ENCODE data around the gene RNF19B.
A peak's percentile ranks its signal among the peaks of the same experiment; 100 is the strongest.

Gene RNF19B

DNA sequence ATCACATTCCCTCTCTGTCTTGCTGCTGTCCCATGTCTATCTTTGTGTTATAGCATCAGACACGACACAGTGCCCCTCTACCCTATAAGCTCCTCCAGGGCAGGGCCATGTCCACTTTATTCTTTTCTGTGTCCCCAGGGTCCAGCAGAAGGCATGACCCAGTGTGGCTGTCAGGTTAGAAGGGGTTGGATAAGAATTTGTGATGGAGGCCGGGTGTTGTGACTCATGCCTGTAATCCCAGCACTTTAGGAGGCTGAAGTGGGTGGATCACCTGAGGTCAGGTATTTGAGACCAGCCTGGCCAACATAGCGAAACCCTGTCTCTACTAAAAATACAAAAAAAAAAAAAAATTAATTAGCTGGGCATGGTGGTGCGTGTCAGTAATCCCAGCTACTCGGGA, 26.3 kb upstream of the RNF19B start:
- Histone ChIP-seq H3K36me3 (ENCODE audit: control insufficient read depth, insufficient read depth, low read length) (no peaks in the 10 kb centered on the region), H4K5ac (ENCODE audit: low read length) (no peak overlapping the region), H4K8ac (ENCODE audit: low read depth, low read length) (no peak overlapping the region), H3K56ac (ENCODE audit: low read length) (no peak overlapping the region), H3K79me1 (ENCODE audit: low read length) (no peaks in the 10 kb centered on the region), H3K9ac (ENCODE audit: low read length) (no peak overlapping the region), H2BK5ac (ENCODE audit: low read length) (no peak overlapping the region), H2BK120ac (ENCODE audit: low read depth, low read length) (no peak overlapping the region), H2BK15ac (replicated peaks; ENCODE audit: low read depth) (no peak overlapping the region), H3K23ac (ENCODE audit: low read length) (no peak overlapping the region), H3K4ac (ENCODE audit: low read depth, low read length) (no peak overlapping the region), H3K4me3 (ENCODE audit: low read length) (no peak overlapping the region), H3K4me2 (ENCODE audit: low read length) (no peak overlapping the region), H3K27ac (ENCODE audit: low read depth, low read length) (no peak overlapping the region), H3K27me3 (ENCODE audit: insufficient read depth, low read length, poor library complexity) (no peaks in the 10 kb centered on the region), H3K18ac (ENCODE audit: low read length) (no peak overlapping the region), H3K79me2 (ENCODE audit: control insufficient read depth, insufficient read depth, low read length) (no peaks in the 10 kb centered on the region), H2AK5ac (ENCODE audit: low read length) (no peak overlapping the region), H3K4me1 (ENCODE audit: control insufficient read depth, low read depth, low read length) (peaks cover 1% of the 10 kb centered on the region)
- no peak for DNase-seq
- no CpG with 5 or more reads among the region's 5 CpGs for WGBS (ENCODE audit: extremely low coverage, insufficient coverage, low lambda C conversion rate)

DNA sequence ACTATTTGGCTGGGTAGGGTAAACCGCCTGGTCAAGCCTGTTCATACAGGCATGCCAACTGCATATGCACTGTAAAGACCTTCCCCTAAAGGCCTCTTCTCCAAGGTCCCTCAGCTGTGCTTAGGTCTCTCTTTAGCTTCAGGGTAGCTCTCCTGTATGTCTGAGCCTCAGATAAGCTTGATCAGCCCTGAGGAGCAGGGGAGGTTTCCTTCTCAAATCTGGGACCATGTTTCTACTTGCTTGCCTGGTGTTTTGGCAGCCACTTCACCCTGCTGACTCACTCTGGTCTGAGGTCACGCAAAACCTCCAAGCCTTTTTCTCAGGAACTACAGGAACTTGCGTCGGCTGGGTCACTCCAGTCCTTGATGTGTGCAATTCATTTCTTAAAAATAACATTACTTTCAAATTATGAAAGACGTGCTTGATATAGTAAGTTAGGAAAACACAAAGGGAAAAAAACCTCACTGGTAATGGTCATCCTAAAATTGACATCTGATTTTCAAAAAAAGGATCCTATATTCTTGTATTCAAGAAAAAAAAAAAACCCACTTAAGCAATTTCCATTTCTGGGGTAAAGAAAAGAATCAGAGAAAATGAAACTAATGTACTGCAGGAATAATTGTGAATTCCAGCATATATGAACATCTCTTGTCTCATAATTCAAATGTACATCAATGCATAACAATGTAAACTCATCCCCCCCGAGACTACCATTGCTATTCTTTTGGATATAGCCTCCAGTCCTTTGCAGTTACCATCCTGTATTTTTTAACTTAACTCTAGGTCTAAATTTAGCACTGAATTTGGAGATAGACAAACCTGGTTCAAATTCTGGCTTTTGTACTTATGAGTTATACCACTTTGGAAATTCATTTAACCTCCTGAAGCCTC, 24.8 kb upstream of the RNF19B start:
- Histone ChIP-seq H3K27ac (ENCODE audit: low read depth, low read length) (no peak overlapping the region), H3K4ac (ENCODE audit: low read depth, low read length) (no peak overlapping the region), H2BK120ac (ENCODE audit: low read depth, low read length) (no peak overlapping the region), H3K27me3 (ENCODE audit: insufficient read depth, low read length, poor library complexity) (no peaks in the 10 kb centered on the region), H3K4me3 (ENCODE audit: low read length) (no peak overlapping the region), H3K4me1 (ENCODE audit: control insufficient read depth, low read depth, low read length) (peaks cover 1% of the 10 kb centered on the region), H2BK15ac (replicated peaks; ENCODE audit: low read depth) (no peak overlapping the region), H2BK5ac (ENCODE audit: low read length) (no peak overlapping the region), H4K8ac (ENCODE audit: low read depth, low read length) (no peak overlapping the region), H2AK5ac (ENCODE audit: low read length) (no peak overlapping the region), H3K4me2 (ENCODE audit: low read length) (no peak overlapping the region), H3K79me1 (ENCODE audit: low read length) (no peaks in the 10 kb centered on the region), H3K36me3 (ENCODE audit: control insufficient read depth, insufficient read depth, low read length) (no peaks in the 10 kb centered on the region), H3K18ac (ENCODE audit: low read length) (no peak overlapping the region), H3K56ac (ENCODE audit: low read length) (no peak overlapping the region), H3K23ac (ENCODE audit: low read length) (no peak overlapping the region), H3K9ac (ENCODE audit: low read length) (no peak overlapping the region), H3K79me2 (ENCODE audit: control insufficient read depth, insufficient read depth, low read length) (no peaks in the 10 kb centered on the region), H4K5ac (ENCODE audit: low read length) (no peak overlapping the region)
- DNase-seq, result peak; percentile 67
- no CpG with 5 or more reads among the region's 6 CpGs for WGBS (ENCODE audit: extremely low coverage, insufficient coverage, low lambda C conversion rate)

DNA sequence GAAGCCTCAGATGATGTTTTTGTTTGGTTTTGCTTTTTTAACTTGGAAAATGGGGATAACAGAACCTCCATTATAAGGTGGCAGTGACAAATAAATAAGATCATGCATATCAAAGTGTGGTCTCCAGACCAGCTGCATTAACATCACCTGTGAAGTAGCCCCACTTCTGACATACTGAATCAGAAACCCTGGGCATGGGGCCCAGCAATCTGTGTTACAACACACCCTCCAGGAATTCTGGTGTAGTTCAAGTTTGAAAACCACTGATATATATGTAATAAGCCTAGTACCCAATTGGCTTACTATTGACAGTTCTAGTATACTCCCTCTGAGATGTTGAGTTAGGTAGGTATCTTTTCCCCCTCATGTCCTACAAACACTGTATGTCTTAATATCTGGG, 24.1 kb upstream of the RNF19B start:
- H3K23ac ChIP-seq (ENCODE audit: low read length), result no peak overlapping the region
- no peak overlapping the region for H3K56ac ChIP-seq (ENCODE audit: low read length)
- H4K8ac ChIP-seq (ENCODE audit: low read depth, low read length), result no peak overlapping the region

DNA sequence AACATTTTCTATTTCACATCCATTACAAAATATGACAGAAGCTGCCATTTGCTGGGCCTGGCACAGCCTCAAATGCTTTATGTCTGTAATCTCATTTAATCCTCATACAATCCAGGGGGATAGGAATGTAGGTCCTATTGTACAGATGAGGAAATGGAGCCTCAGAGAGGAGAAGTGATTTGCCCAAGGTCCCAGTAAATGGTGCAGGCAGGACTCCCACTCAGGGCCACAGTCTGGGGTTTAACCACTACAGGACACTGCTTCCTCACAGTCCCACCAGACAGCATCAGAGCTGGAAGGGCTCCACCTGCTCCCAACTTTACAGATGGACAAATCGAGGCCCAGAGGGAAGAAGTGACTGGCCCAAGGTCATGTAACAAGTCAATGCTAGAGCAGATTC, 20.6 kb upstream of the RNF19B start:
- no peak overlapping the region for H3K27ac ChIP-seq (ENCODE audit: low read depth, low read length)
- H3K18ac ChIP-seq (ENCODE audit: low read length), result no peak overlapping the region
- no peak overlapping the region for H2BK5ac ChIP-seq (ENCODE audit: low read length)
- DNase-seq, result no peak
- H2BK120ac ChIP-seq (ENCODE audit: low read depth, low read length), result no peak overlapping the region
- no peak overlapping the region for H4K8ac ChIP-seq (ENCODE audit: low read depth, low read length)
- H3K4me2 ChIP-seq (ENCODE audit: low read length), result no peak overlapping the region
- no peaks in the 10 kb centered on the region for H3K4me1 ChIP-seq (ENCODE audit: control insufficient read depth, low read depth, low read length)
- no peak overlapping the region for H2AK5ac ChIP-seq (ENCODE audit: low read length)
- no peak overlapping the region for H3K56ac ChIP-seq (ENCODE audit: low read length)
- H3K23ac ChIP-seq (ENCODE audit: low read length), result no peak overlapping the region
- H3K27me3 ChIP-seq (ENCODE audit: insufficient read depth, low read length, poor library complexity), result no peaks in the 10 kb centered on the region
- no peaks in the 10 kb centered on the region for H3K79me1 ChIP-seq (ENCODE audit: low read length)
- H3K79me2 ChIP-seq (ENCODE audit: control insufficient read depth, insufficient read depth, low read length), result no peaks in the 10 kb centered on the region
- H2BK15ac ChIP-seq (replicated peaks; ENCODE audit: low read depth), result no peak overlapping the region
- H4K5ac ChIP-seq (ENCODE audit: low read length), result no peak overlapping the region
- WGBS (ENCODE audit: extremely low coverage, insufficient coverage, low lambda C conversion rate), result no CpG with 5 or more reads among the region's 1 CpG
- no peak overlapping the region for H3K4me3 ChIP-seq (ENCODE audit: low read length)
- no peaks in the 10 kb centered on the region for H3K36me3 ChIP-seq (ENCODE audit: control insufficient read depth, insufficient read depth, low read length)
- no peak overlapping the region for H3K9ac ChIP-seq (ENCODE audit: low read length)
- no peak overlapping the region for H3K4ac ChIP-seq (ENCODE audit: low read depth, low read length)

More for the DNA sequence above, 24.1 kb upstream of the RNF19B start:
- peaks cover 1% of the 10 kb centered on the region for H3K4me1 ChIP-seq (ENCODE audit: control insufficient read depth, low read depth, low read length)
- DNase-seq, result no peak
- H2BK120ac ChIP-seq (ENCODE audit: low read depth, low read length), result no peak overlapping the region
- no peaks in the 10 kb centered on the region for H3K36me3 ChIP-seq (ENCODE audit: control insufficient read depth, insufficient read depth, low read length)
- H2BK5ac ChIP-seq (ENCODE audit: low read length), result no peak overlapping the region
- no peak overlapping the region for H3K9ac ChIP-seq (ENCODE audit: low read length)
- no peak overlapping the region for H3K18ac ChIP-seq (ENCODE audit: low read length)
- H2AK5ac ChIP-seq (ENCODE audit: low read length), result no peak overlapping the region
- H4K5ac ChIP-seq (ENCODE audit: low read length), result no peak overlapping the region
- no peaks in the 10 kb centered on the region for H3K79me1 ChIP-seq (ENCODE audit: low read length)
- no peak overlapping the region for H3K4me3 ChIP-seq (ENCODE audit: low read length)
- H3K27ac ChIP-seq (ENCODE audit: low read depth, low read length), result no peak overlapping the region
- no peaks in the 10 kb centered on the region for H3K79me2 ChIP-seq (ENCODE audit: control insufficient read depth, insufficient read depth, low read length)
- H3K4ac ChIP-seq (ENCODE audit: low read depth, low read length), result no peak overlapping the region
- no peak overlapping the region for H2BK15ac ChIP-seq (replicated peaks; ENCODE audit: low read depth)
- no peaks in the 10 kb centered on the region for H3K27me3 ChIP-seq (ENCODE audit: insufficient read depth, low read length, poor library complexity)
- no peak overlapping the region for H3K4me2 ChIP-seq (ENCODE audit: low read length)

DNA sequence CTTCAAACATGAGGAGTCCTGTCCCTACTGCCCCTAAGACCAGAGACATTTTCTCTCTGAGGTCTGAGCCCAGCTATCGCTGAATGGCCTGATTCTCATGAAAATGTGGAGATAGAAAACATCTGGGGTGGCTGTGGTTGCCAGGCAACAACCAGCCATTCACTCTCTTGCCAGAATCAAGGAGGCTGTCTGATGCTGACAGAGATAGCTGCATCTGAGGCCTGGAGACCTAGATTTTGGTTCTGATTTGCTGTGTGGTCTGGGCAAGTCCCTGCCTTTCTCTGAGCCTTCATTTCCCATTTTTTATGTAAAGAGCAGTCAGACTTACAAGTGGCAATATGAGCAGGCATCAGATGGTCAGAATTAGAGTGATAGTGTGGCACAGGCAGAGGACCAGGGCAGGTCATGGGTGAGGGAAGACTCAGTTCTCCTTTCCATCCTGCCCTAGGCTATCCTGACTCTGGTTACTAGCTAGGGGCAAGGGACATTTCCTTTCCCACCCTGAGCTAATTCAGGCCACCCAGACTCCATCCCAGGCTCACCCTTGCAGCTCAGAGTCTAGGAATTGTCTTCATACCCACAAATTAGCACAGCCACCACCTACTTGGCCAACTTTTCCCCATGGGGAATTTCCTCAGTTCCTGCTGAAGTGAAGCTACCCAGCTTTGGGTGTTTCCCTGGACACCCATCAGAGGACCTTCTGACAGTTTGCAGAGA, 20.0 kb upstream of the RNF19B start:
- WGBS (ENCODE audit: extremely low coverage, insufficient coverage, low lambda C conversion rate), result no CpG with 5 or more reads among the region's 1 CpG

More for the DNA sequence above, 20.0 kb upstream of the RNF19B start:
- no peak overlapping the region for H3K27ac ChIP-seq (ENCODE audit: low read depth, low read length)
- H3K18ac ChIP-seq (ENCODE audit: low read length), result no peak overlapping the region
- H3K79me2 ChIP-seq (ENCODE audit: control insufficient read depth, insufficient read depth, low read length), result no peaks in the 10 kb centered on the region
- no peak overlapping the region for H2BK120ac ChIP-seq (ENCODE audit: low read depth, low read length)
- no peak overlapping the region for H3K4me3 ChIP-seq (ENCODE audit: low read length)
- H3K9ac ChIP-seq (ENCODE audit: low read length), result no peak overlapping the region
- no peaks in the 10 kb centered on the region for H3K36me3 ChIP-seq (ENCODE audit: control insufficient read depth, insufficient read depth, low read length)
- H3K4ac ChIP-seq (ENCODE audit: low read depth, low read length), result no peak overlapping the region
- no peaks in the 10 kb centered on the region for H3K79me1 ChIP-seq (ENCODE audit: low read length)
- H3K4me1 ChIP-seq (ENCODE audit: control insufficient read depth, low read depth, low read length), result no peaks in the 10 kb centered on the region
- no peak overlapping the region for H2AK5ac ChIP-seq (ENCODE audit: low read length)
- no peak overlapping the region for H3K4me2 ChIP-seq (ENCODE audit: low read length)
- no peak overlapping the region for H3K23ac ChIP-seq (ENCODE audit: low read length)
- no peaks in the 10 kb centered on the region for H3K27me3 ChIP-seq (ENCODE audit: insufficient read depth, low read length, poor library complexity)
- H2BK5ac ChIP-seq (ENCODE audit: low read length), result no peak overlapping the region
- no peak overlapping the region for H4K5ac ChIP-seq (ENCODE audit: low read length)
- peak; percentile 68 for DNase-seq
- H2BK15ac ChIP-seq (replicated peaks; ENCODE audit: low read depth), result no peak overlapping the region
- no peak overlapping the region for H4K8ac ChIP-seq (ENCODE audit: low read depth, low read length)
- H3K56ac ChIP-seq (ENCODE audit: low read length), result no peak overlapping the region
